C4-2B (cell line): ENCODE data around the gene DNAJC27.
"Not testable (repeated sequence)": the region's sequence is repeated elsewhere in the genome, so short reads cannot be mapped to it uniquely, and the experiment has no call there.

Experiments
- H3K27ac ChIP-seq: fragments of 450-650 bp; 2 replicates; pipeline ENCODE4 v1.5.1; 2017
- CTCF ChIP-seq: fragments of 450-650 bp; conservative IDR thresholded peaks from 2 replicates; pipeline ENCODE4 v1.5.1; 2017; ENCODE audit warnings: mild to moderate bottlenecking
- ZFX ChIP-seq: fragments of 450-650 bp; IDR thresholded peaks from 2 replicates; pipeline ENCODE4 v1.6.1; 2017

Gene DNAJC27

GRCh38 chr2:24971536-24972314, at the start of gene DNAJC27:
Gene DNAJC27, minus strand, starts transcription at chr2:24971955. Its CDS starts 51 bp downstream, at chr2:24971904.
- H3K27ac ChIP-seq = peak within 1 kb of the TSS; percentile 88
- TF ChIP-seq ZFX = peak; percentile 67
- TF ChIP-seq CTCF = no peak

GRCh38 chr2:25018681-25019080, 46.9 kb upstream of the DNAJC27 start:
- no peak for TF ChIP-seq CTCF
- TF ChIP-seq ZFX = no peak
- no peak overlapping the region for H3K27ac ChIP-seq

- H3K27ac ChIP-seq = no peak overlapping the region
- TF ChIP-seq ZFX (no peak), CTCF (no peak)
These were observed 42.9 kb upstream of the DNAJC27 start for GRCh38 chr2:25014631-25015030.

- not testable (repeated sequence) for H3K27ac ChIP-seq
These were observed 39.6 kb upstream of the DNAJC27 start for GRCh38 chr2:25011342-25011741.

- H3K27ac ChIP-seq = no peak overlapping the region
- no peak for TF ChIP-seq ZFX
- no peak for TF ChIP-seq CTCF
These were observed 38.2 kb upstream of the DNAJC27 start for GRCh38 chr2:25009954-25010353.

GRCh38 chr2:25002066-25002465, 30.3 kb upstream of the DNAJC27 start:
- TF ChIP-seq CTCF (no peak), ZFX (no peak)

GRCh38 chr2:25001325-25001637, 29.5 kb upstream of the DNAJC27 start:
- H3K27ac ChIP-seq = no peak overlapping the region
- TF ChIP-seq CTCF (no peak), ZFX (no peak)

More at GRCh38 chr2:25002066-25002465, 30.3 kb upstream of the DNAJC27 start:
- no peak overlapping the region for H3K27ac ChIP-seq
